Measurements from ENCODE around the gene B4GALT6. TPM values are rescaled to one million over a fixed set of nuclear protein-coding genes. Genes with fewer than 3 reads are reported as not detected.

The B4GALT6 gene
- total and polyA plus RNA-seq, 9 of the 15 experiments (the other 6 are each of a cell fraction or from before 2014, with no cell fraction given): 0.03 to 0.27 (median 0.08) TPM

DNA sequence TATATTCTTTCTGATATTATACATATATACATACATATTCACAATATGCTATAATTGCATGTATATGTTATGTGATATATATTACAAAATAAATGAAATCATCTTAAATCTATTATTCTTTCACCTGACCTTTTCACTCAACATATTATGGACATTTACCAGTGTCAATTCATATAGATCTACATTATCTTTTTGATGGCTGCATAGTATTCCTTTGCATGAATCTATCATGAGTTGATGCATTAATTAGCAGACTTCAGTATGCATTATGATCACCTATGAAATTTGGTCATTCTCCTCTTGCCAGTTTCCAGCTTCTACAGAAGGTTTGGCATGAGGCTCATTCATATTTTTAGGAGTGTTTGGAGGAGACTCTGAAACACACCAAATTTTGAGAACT, 23.4 kb upstream of the B4GALT6 start:
- FAIRE-seq (no peak), ATAC-seq (no peak), DNase-seq (ENCODE audit: extremely low read depth in 1 of 4, low spot score in 3 of 4) (no peak)
- no peaks in the 10 kb centered on the region for H3K27me3 ChIP-seq (ENCODE audit: control insufficient read depth in 2 of 2, insufficient read depth in 2 of 2, low read length in 2 of 2)
- peaks cover 0 to 12% of the 10 kb centered on the region in 2 experiments; a peak in 2 of 5 replicates for H3K4me1 ChIP-seq (replicated peaks in 1 of 2; ENCODE audit: control insufficient read depth in 2 of 2, insufficient read depth in 2 of 2, low read length in 2 of 2)
- no TSS peak for BruUV-seq (replicated peaks)
- no peak overlapping the region for H3K27ac ChIP-seq (ENCODE audit: extremely low read depth, low read depth, low read length)
- H3K79me2 ChIP-seq (ENCODE audit: control insufficient read depth, insufficient read depth, low read length): no peaks in the 10 kb centered on the region
- no peaks in the 10 kb centered on the region for H3K36me3 ChIP-seq (ENCODE audit: control insufficient read depth, insufficient read depth, low read length)
- no peak overlapping the region for H3K4me2 ChIP-seq (ENCODE audit: insufficient read depth, low read length)
- H3K9me1 ChIP-seq (ENCODE audit: control insufficient read depth, insufficient read depth, low read length): no peaks in the 10 kb centered on the region
- intact Hi-C loops (cut with micrococcal nuclease) (no loop called here), in situ Hi-C loops (cut with MboI) (no loop called here)
- CTCF ChIA-PET (ENCODE audit: low intra/inter-chr PET ratio): no interaction called here
- peak; percentile 96 for TF ChIP-seq ZNF146 (CRISPR knock-in tag; IDR thresholded peaks at IDR 0.05; ENCODE audit: unreplicated experiment)
- peak; percentile 88 for TF ChIP-seq RBM25 (IDR thresholded peaks at IDR 0.05; ENCODE audit: low read depth, low read length, severe bottlenecking)
- no peak for TF ChIP-seq SMARCC2 (IDR thresholded peaks at IDR 0.05; ENCODE audit: low read depth)
- TF ChIP-seq YBX1 (IDR thresholded peaks at IDR 0.05): no peak
- POLR2A ChIA-PET: no interaction called here
- no peaks in the 10 kb centered on the region for H3K9me3 ChIP-seq (replicated peaks; ENCODE audit: control insufficient read depth, insufficient read depth, low read depth, low read length)
- H3K4me3 ChIP-seq: no peak overlapping the region
- no peak overlapping the region for H3K9ac ChIP-seq (ENCODE audit: insufficient read depth in 1 of 2, low read depth in 2 of 2, low read length in 2 of 2)
- H2AFZ ChIP-seq (ENCODE audit: low read depth, low read length): no peak overlapping the region
- H4K20me1 ChIP-seq (replicated peaks; ENCODE audit: control insufficient read depth, insufficient read depth, low read length): no peaks in the 10 kb centered on the region

- H3K36me3 ChIP-seq (ENCODE audit: control insufficient read depth, insufficient read depth, low read length): no peaks in the 10 kb centered on the region
- DNase-seq (ENCODE audit: extremely low read depth in 1 of 4, low spot score in 3 of 4) (peak in 2 of 4 experiments; percentile 45 to 59), ATAC-seq (peak; percentile 78), FAIRE-seq (peak; percentile 11)
- peak overlapping the region; percentile 32; the same call in 1 of the 3 replicates for H3K27ac ChIP-seq (ENCODE audit: extremely low read depth, low read depth, low read length)
- ChIA-PET POLR2A (interaction anchor here (0.9 kb wide), 1 partner anchor 101 kb away, joined by 3 read pairs; no protein-coding TSS in a partner anchor), CTCF (ENCODE audit: low intra/inter-chr PET ratio) (no interaction called here)
- H3K4me2 ChIP-seq (ENCODE audit: insufficient read depth, low read length): peak overlapping the region; percentile 22; the same call in 1 of the 2 replicates
- WGBS (ENCODE audit: insufficient coverage, low coverage, missing lambda C conversion rate): 4% methylated on average over 3 of the region's 3 CpGs
- no peaks in the 10 kb centered on the region for H3K9me3 ChIP-seq (replicated peaks; ENCODE audit: control insufficient read depth, insufficient read depth, low read depth, low read length)
- H3K9ac ChIP-seq (ENCODE audit: insufficient read depth in 1 of 2, low read depth in 2 of 2, low read length in 2 of 2): no peak overlapping the region
- no peak overlapping the region; the same call in 1 of the 2 replicates for H2AFZ ChIP-seq (ENCODE audit: low read depth, low read length)
- in situ Hi-C loops (cut with MboI): no loop called here
- H3K4me1 ChIP-seq (replicated peaks in 1 of 2; ENCODE audit: control insufficient read depth in 2 of 2, insufficient read depth in 2 of 2, low read length in 2 of 2): peaks cover 0 to 18% of the 10 kb centered on the region in 2 experiments; a peak in 2 of 5 replicates
- no peaks in the 10 kb centered on the region for H3K27me3 ChIP-seq (ENCODE audit: control insufficient read depth in 2 of 2, insufficient read depth in 2 of 2, low read length in 2 of 2)
- H3K9me1 ChIP-seq (ENCODE audit: control insufficient read depth, insufficient read depth, low read length): no peaks in the 10 kb centered on the region
- no TSS peak for BruUV-seq (replicated peaks)
- intact Hi-C loops (cut with micrococcal nuclease): no loop called here
- no peaks in the 10 kb centered on the region for H3K79me2 ChIP-seq (ENCODE audit: control insufficient read depth, insufficient read depth, low read length)
- H3K4me3 ChIP-seq: no peak overlapping the region
- no peaks in the 10 kb centered on the region for H4K20me1 ChIP-seq (replicated peaks; ENCODE audit: control insufficient read depth, insufficient read depth, low read length)
- TF ChIP-seq ZNF764 (CRISPR knock-in tag; IDR thresholded peaks at IDR 0.05; ENCODE audit: low read depth): no peak
- peak; percentile 51; the same call in 1 of the 2 replicates for TF ChIP-seq KLF16 (IDR thresholded peaks at IDR 0.05)
- TF ChIP-seq FOXK1 (CRISPR knock-in tag; IDR thresholded peaks at IDR 0.05; ENCODE audit: borderline replicate concordance): no peak
- TF ChIP-seq ZSCAN29 (IDR thresholded peaks at IDR 0.05): no peak
- no peak for TF ChIP-seq ZNF277 (CRISPR knock-in tag; IDR thresholded peaks at IDR 0.05; ENCODE audit: borderline replicate concordance)
- TF ChIP-seq BRF2 (IDR thresholded peaks at IDR 0.05; ENCODE audit: borderline replicate concordance, insufficient read depth, insufficient read length): no peak
- TF ChIP-seq ZNF217 (CRISPR knock-in tag; IDR thresholded peaks at IDR 0.05): no peak
- no peak for TF ChIP-seq ZNF696 (CRISPR knock-in tag; conservative IDR thresholded peaks at IDR 0.05)
- TF ChIP-seq TAF7 (tag; IDR thresholded peaks at IDR 0.05): no peak
- no peak for TF ChIP-seq MTA3 (IDR thresholded peaks at IDR 0.05; ENCODE audit: borderline replicate concordance)
- no peak for TF ChIP-seq XRCC3 (IDR thresholded peaks at IDR 0.05)
- peak; percentile 95 for TF ChIP-seq NFE2 (IDR thresholded peaks at IDR 0.05; ENCODE audit: low read depth)
- no peak for TF ChIP-seq ZFPM2 (CRISPR knock-in tag; IDR thresholded peaks at IDR 0.05)
These were observed 18.1 kb upstream of the B4GALT6 start for GRCh38 chr18:31702449-31702848.
